HepG2 (cell line): ENCODE data around the gene NDUFS6. TPM values are rescaled to one million over a fixed set of nuclear protein-coding genes. Genes with fewer than 3 reads are reported as not detected.

Experiments used
- ATAC-seq: fragments of 200-7000 bp; cut with Tn5 transposase; 3 replicates; pipeline ENCODE4 v1.9.1; 2020; ENCODE audit warnings: mild to moderate bottlenecking, moderate library complexity
- BruUV-seq: library from RNA; stranded (reverse); fragments of 400-500 nt; replicated peaks from 2 replicates; lab custom pipeline; 2021; lab: Mats Ljungman, UMichigan
- CTCF ChIA-PET: fragments of 300-600 bp; formaldehyde crosslinking; extraction: SDS; loops from one replicate; lab custom pipeline; 2021; ENCODE audit warnings: low total read pairs, inconsistent platforms, low intra/inter-chr PET ratio; lab: Yijun Ruan, JAX
- POLR2A ChIA-PET: fragments of 350-600 bp; sonication (Branson Sonifier 250); formaldehyde crosslinking; loops from one replicate; lab custom pipeline; 2020; ENCODE audit warnings: antibody characterized with exemption, inconsistent platforms; lab: Yijun Ruan, JAX
- DNase-seq: peaks from one replicate; pipeline ENCODE4 v3.0.0-alpha.2; 2015; ENCODE audit warnings: low spot score
- FAIRE-seq: peaks from 3 replicates; lab custom pipeline; 2011; peaks lifted over from hg19 to GRCh38; lab: Jason Lieb, UNC
- H2AFZ ChIP-seq: one replicate; pipeline ENCODE4 v1.6.1; 2011; ENCODE audit warnings: low read length, inconsistent platforms
- H3K27ac ChIP-seq: fragments of 300-600 bp; 3 replicates; pipeline ENCODE4 v1.8.0; 2011; ENCODE audit warnings: mixed run types, mild to moderate bottlenecking, mixed read lengths, low read length, inconsistent platforms; ENCODE audit not compliant: insufficient read depth; ENCODE audit errors: extremely low read length
- H3K27me3 ChIP-seq, 2 experiments: fragments of 200-600 bp in 1 of 2; 2 replicates in 1 of 2; 3 replicates in 1 of 2; pipeline versions ENCODE4 v1.6.0 to v1.8.0; 2011; ENCODE audit warnings: low read length in 2 of 2, mild to moderate bottlenecking in 2 of 2, moderate library complexity in 2 of 2, inconsistent platforms in 1 of 2; ENCODE audit not compliant: insufficient read depth in 2 of 2, control insufficient read depth in 1 of 2
- H3K36me3 ChIP-seq, 2 experiments: fragments of 200-600 bp in 1 of 2; replicated peaks in 1 of 2; 2 replicates in 1 of 2; 3 replicates in 1 of 2; pipeline versions ENCODE4 v1.5.1 to v1.8.0; 2011; ENCODE audit warnings: low read length in 2 of 2, inconsistent platforms in 1 of 2; ENCODE audit not compliant: insufficient read depth in 2 of 2, control insufficient read depth in 1 of 2
- H3K4me1 ChIP-seq: 2 replicates; pipeline ENCODE4 v1.5.1; 2012; ENCODE audit warnings: low read length, inconsistent platforms; ENCODE audit not compliant: insufficient read depth
- H3K4me2 ChIP-seq: 2 replicates; pipeline ENCODE4 v1.6.0; 2011; ENCODE audit warnings: low read depth, low read length, inconsistent platforms
- H3K4me3 ChIP-seq, 3 experiments: fragments of 200-600 bp in 1 of 3; sonication (generic), shearing (Covaris generic) in 1 of 3; replicated peaks in 1 of 3; 2 replicates each; pipeline ENCODE4 v1.5.1; 2011 to 2016; ENCODE audit warnings: low read length in 3 of 3, inconsistent platforms in 2 of 3, low read depth in 2 of 3, mild to moderate bottlenecking in 2 of 3, control low read depth in 1 of 3, mixed read lengths in 1 of 3; ENCODE audit not compliant: insufficient read depth in 1 of 3
- H3K79me2 ChIP-seq: one replicate; pipeline ENCODE4 v1.6.1; 2011; ENCODE audit warnings: low read length, inconsistent platforms; ENCODE audit not compliant: insufficient read depth
- H3K9ac ChIP-seq: 2 replicates; pipeline ENCODE4 v1.6.0; 2011; ENCODE audit warnings: mild to moderate bottlenecking, low read depth, low read length, inconsistent platforms; ENCODE audit not compliant: insufficient read depth
- H3K9me3 ChIP-seq: 2 replicates; pipeline ENCODE4 v1.5.1; 2012; ENCODE audit warnings: mild to moderate bottlenecking, low read length
- H4K20me1 ChIP-seq: 2 replicates; pipeline ENCODE4 v1.6.0; 2011; ENCODE audit warnings: inconsistent platforms, mild to moderate bottlenecking, low read length, moderate library complexity; ENCODE audit not compliant: insufficient read depth
- CBX2 ChIP-seq, 2 experiments: fragments of 200-600 bp in 1 of 2; sonication (generic); formaldehyde crosslinking in 1 of 2; IDR thresholded peaks; 2 replicates each; pipeline versions ENCODE4 v1.7.0 to v1.8.1; 2018 to 2022; ENCODE audit warnings: low read depth in 2 of 2, low read length in 1 of 2, mild to moderate bottlenecking in 1 of 2, missing genetic modification reagents in 1 of 2
- CTCF ChIP-seq: sonication (generic); formaldehyde crosslinking; IDR thresholded peaks from 2 replicates; pipeline ENCODE4 v1.5.0; 2020; ENCODE audit warnings: mild to moderate bottlenecking, missing genetic modification reagents, moderate library complexity
- ELF4 ChIP-seq: sonication (generic); formaldehyde crosslinking; IDR thresholded peaks from 2 replicates; pipeline ENCODE4 v1.5.0; 2020; ENCODE audit warnings: missing genetic modification reagents, mild to moderate bottlenecking, moderate library complexity, borderline replicate concordance
- GABPA ChIP-seq, 2 experiments: IDR thresholded peaks; 2 replicates each; pipeline ENCODE4 v1.6.1; 2011 to 2016; ENCODE audit warnings: low read depth in 2 of 2, low read length in 1 of 2, missing biosample characterization in 1 of 2, missing genetic modification characterization in 1 of 2
- NCOA1 ChIP-seq: sonication (generic); formaldehyde crosslinking; IDR thresholded peaks from 2 replicates; pipeline ENCODE4 v1.9.0; 2021; ENCODE audit warnings: missing genetic modification reagents
- NFIC ChIP-seq: IDR thresholded peaks from 2 replicates; pipeline ENCODE4 v1.6.1; 2012; ENCODE audit warnings: mild to moderate bottlenecking, low read length, inconsistent platforms
- PAWR ChIP-seq: sonication (generic); formaldehyde crosslinking; IDR thresholded peaks from 2 replicates; pipeline ENCODE4 v1.4.0; 2020; ENCODE audit warnings: missing genetic modification reagents, mild to moderate bottlenecking, borderline replicate concordance
- POLR2AphosphoS2 ChIP-seq: IDR thresholded peaks from 2 replicates; pipeline ENCODE4 v1.6.1; 2011; ENCODE audit warnings: low read depth, low read length, improper control_type of control experiment
- POLR2G ChIP-seq: fragments of 200-400 bp; formaldehyde crosslinking; IDR thresholded peaks from 2 replicates; pipeline ENCODE4 v1.6.1; 2018; ENCODE audit warnings: mild to moderate bottlenecking, low read depth, low read length, moderate library complexity
- PRMT3 ChIP-seq: sonication (generic); formaldehyde crosslinking; IDR thresholded peaks from 2 replicates; pipeline ENCODE4 v1.8.1; 2022; ENCODE audit warnings: low read depth, mild to moderate bottlenecking, moderate library complexity, missing genetic modification reagents, borderline replicate concordance
- ZNF30 ChIP-seq: sonication (generic); formaldehyde crosslinking; IDR thresholded peaks from 2 replicates; pipeline ENCODE4 v1.5.0; 2020; ENCODE audit warnings: mild to moderate bottlenecking, missing genetic modification reagents
- ZNF609 ChIP-seq: sonication (generic); formaldehyde crosslinking; IDR thresholded peaks from 2 replicates; pipeline ENCODE4 v1.4.0; 2020; ENCODE audit warnings: mild to moderate bottlenecking, missing genetic modification reagents, borderline replicate concordance
- ZNF780A ChIP-seq: sonication (generic); formaldehyde crosslinking; IDR thresholded peaks from 2 replicates; pipeline ENCODE4 v1.8.0; 2022; ENCODE audit warnings: mild to moderate bottlenecking, missing genetic modification reagents, moderate library complexity
- ZNF841 ChIP-seq: sonication (generic); formaldehyde crosslinking; IDR thresholded peaks from 2 replicates; pipeline ENCODE4 v1.8.1; 2023; ENCODE audit warnings: missing genetic modification reagents, borderline replicate concordance
- WGBS: methylation state at CpG from one replicate; pipeline ENCODE4 v1.1.6; 2017; ENCODE audit warnings: low lambda C conversion rate; 5-methylcytosine and 5-hydroxymethylcytosine counted together
- in situ Hi-C: cut with HindIII; loops from 2 replicates; pipeline ENCODE4 v1.10.0; 2017; ENCODE audit warnings: low pct_unique_long_range_greater_than_20kb; ENCODE audit not compliant: extremely low pct_ligation_motif_present
- intact Hi-C: fragments of 100-400 bp; cut with micrococcal nuclease; formaldehyde crosslinking; loops from one replicate; pipeline ENCODE4 v1.10.0; 2022; ENCODE audit not compliant: unreplicated experiment
- polyA plus RNA-seq, 8 experiments: library from polyadenylated mRNA; depleted of rRNA in 3 of 8; stranded (reverse) in 7 of 8; unstranded in 1 of 8; fragments of >200 nt; fragmentation: Illumina TruSeq in 4 of 8; extraction: Trizol in 4 of 8; gene quantifications; 2 replicates each; pipeline versions ENCODE4 v1.2.1 to v1.2.3, GENCODE V29; 2011 to 2016; ENCODE audit warnings: low read depth in 4 of 8, missing spikeins in 1 of 8, mixed read lengths in 1 of 8; ENCODE audit not compliant: insufficient read depth in 1 of 8
- total RNA-seq, 5 experiments: library from RNA; depleted of rRNA; stranded (reverse); fragments of >200 nt; fragmentation: Illumina TruSeq; extraction: Trizol; gene quantifications; 2 replicates each; pipeline ENCODE4 v1.2.3, GENCODE V29; 2016; ENCODE audit warnings: low read depth in 1 of 5
- TF ChIP-seq, protein P1 (sequence below): fragments of 450-650 bp; IDR thresholded peaks from 2 replicates; pipeline ENCODE4 v1.6.1; 2017

Gene NDUFS6
- total and polyA plus RNA-seq, 2 of the 13 experiments (the other 11 are each of a cell fraction or from before 2014, with no cell fraction given), result 23.7 to 50.4 TPM

DNA sequence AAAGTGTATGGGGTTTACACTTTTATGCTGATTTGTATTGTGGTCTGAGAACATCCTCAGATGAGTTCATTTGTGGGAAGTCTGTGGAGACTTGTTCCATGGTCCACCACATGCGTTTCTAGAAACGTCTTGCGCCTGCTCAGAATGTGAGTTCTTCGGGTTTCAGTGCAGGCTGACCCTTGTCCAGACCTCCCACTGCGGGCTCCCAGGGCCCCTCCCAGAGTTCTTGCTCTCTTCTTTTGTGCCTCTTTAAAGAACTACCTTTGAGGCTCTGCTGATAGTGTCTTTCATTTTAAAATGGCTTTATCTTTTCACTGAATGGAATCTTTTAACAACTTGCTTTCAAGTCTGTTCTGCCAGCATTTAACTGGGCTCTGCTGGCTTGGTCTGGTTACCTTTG is 17.6 kb downstream of the NDUFS6 start (continued):
- TF ChIP-seq ELF4 (CRISPR knock-in tag) (no peak), NCOA1 (CRISPR knock-in tag) (no peak)

- WGBS, result 93% methylated on average over 2 of the region's 2 CpGs
- H4K20me1 ChIP-seq, result no peaks in the 10 kb centered on the region
- H3K27ac ChIP-seq, result no peak overlapping the region
- DNase-seq (no peak), FAIRE-seq (no peak), ATAC-seq (no peak)
- no peaks in the 10 kb centered on the region for H3K9me3 ChIP-seq
- H3K4me3 ChIP-seq, result no peak overlapping the region
- no peaks in the 10 kb centered on the region for H3K27me3 ChIP-seq
- H3K79me2 ChIP-seq, result no peaks in the 10 kb centered on the region
- no peak overlapping the region for H3K9ac ChIP-seq
- H3K36me3 ChIP-seq, result peaks cover 21 to 58% of the 10 kb centered on the region in 2 experiments
- BruUV-seq, result no TSS peak
- peaks cover 10% of the 10 kb centered on the region for H3K4me1 ChIP-seq
- POLR2A ChIA-PET, result no interaction called here
- intact Hi-C loops, result no loop called here
- H3K4me2 ChIP-seq, result no peak overlapping the region
- TF ChIP-seq ZNF30 (CRISPR knock-in tag), result no peak
- no peak for TF ChIP-seq NFIC
- no peak for TF ChIP-seq CTCF (CRISPR knock-in tag)
- TF ChIP-seq CBX2 (IDR thresholded peaks at IDR 0.05; ENCODE audit: low read depth, low read length), result no peak
- no peak for TF ChIP-seq CBX2 (CRISPR knock-in tag; IDR thresholded peaks at IDR 0.05; ENCODE audit: low read depth)
- no peak for TF ChIP-seq PRMT3 (CRISPR knock-in tag)
- TF ChIP-seq GABPA (IDR thresholded peaks at IDR 0.05; ENCODE audit: low read depth, low read length), result no peak
- no peak for TF ChIP-seq GABPA (CRISPR knock-in tag; IDR thresholded peaks at IDR 0.05; ENCODE audit: low read depth)
- no peak for TF ChIP-seq ZNF609
- TF ChIP-seq ZNF780A (CRISPR knock-in tag), result no peak
- TF ChIP-seq, protein P1, sequence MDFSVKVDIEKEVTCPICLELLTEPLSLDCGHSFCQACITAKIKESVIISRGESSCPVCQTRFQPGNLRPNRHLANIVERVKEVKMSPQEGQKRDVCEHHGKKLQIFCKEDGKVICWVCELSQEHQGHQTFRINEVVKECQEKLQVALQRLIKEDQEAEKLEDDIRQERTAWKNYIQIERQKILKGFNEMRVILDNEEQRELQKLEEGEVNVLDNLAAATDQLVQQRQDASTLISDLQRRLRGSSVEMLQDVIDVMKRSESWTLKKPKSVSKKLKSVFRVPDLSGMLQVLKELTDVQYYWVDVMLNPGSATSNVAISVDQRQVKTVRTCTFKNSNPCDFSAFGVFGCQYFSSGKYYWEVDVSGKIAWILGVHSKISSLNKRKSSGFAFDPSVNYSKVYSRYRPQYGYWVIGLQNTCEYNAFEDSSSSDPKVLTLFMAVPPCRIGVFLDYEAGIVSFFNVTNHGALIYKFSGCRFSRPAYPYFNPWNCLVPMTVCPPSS, result no peak
- no peak for TF ChIP-seq POLR2G
- no peak for TF ChIP-seq POLR2AphosphoS2
- no peak for TF ChIP-seq ZNF841 (CRISPR knock-in tag)
- TF ChIP-seq PAWR (CRISPR knock-in tag), result no peak
- TF ChIP-seq, all 625 proteins: peak for 0
- in situ Hi-C loops, result no loop called here
- CTCF ChIA-PET, result no interaction called here
- no peak overlapping the region for H2AFZ ChIP-seq
Measured at GRCh38 chr5:1819458-1819857, 18.3 kb downstream of the NDUFS6 start.
